Stimulated activated CD8-positive, alpha-beta memory T cell treated with anti-CD3 and anti-CD28 coated beads, Interleukin-12 subunit alpha, Interleukin-12 subunit beta, amount 100 ng/mL, for 1 hour (primary cell): Measurements from ENCODE around the gene GMEB2.
"Not testable (repeated sequence)": the region's sequence is repeated elsewhere in the genome, so short reads cannot be mapped to it uniquely, and the experiment has no call there.

Source experiments
- DNase-seq: peaks from one replicate; pipeline ENCODE4 v3.0.0-alpha.2; 2020; ENCODE audit warnings: low read depth

Gene GMEB2

DNA sequence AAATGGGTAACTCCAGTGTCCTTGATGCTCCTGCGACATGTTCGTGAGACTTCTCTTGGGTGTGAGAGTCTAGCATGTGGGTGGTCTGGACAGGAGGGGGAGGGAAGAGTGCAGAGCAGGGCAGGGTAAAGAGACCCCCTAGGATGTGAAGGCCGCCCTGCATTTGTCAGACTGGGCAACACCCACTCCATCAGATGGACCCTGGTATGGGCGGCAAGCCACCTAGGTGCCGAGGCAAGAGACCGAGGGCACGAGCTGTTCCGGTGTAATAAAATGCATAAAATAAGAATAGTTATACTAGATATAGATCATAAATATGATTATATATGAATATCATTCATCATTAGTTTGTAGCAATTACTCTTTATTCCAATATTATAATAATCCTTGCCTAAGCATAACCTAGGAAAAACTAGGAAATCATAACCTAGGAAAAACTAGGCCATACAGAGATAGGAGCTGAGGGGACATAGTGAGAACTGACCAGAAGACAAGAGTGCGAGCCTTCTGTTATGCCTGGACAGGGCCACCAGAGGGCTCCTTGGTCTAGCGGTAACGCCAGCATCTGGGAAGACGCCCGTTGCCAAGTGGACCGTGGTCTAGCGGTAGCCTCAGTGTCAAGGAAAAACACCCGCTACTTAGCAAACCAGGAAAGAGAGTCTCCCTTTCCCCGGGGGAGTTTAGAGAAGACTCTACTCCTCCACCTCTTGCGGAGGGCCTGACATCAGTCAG is 12.9 kb downstream of the GMEB2 start:
- not testable (repeated sequence) for DNase-seq

GRCh38 chr20:63612276-63612931 is 14.5 kb downstream of the GMEB2 start:
- no peak for DNase-seq

GRCh38 chr20:63611646-63612045 is 15.3 kb downstream of the GMEB2 start:
- no peak for DNase-seq

GRCh38 chr20:63610581-63611435 is 16.1 kb downstream of the GMEB2 start:
- DNase-seq, result no peak

DNA sequence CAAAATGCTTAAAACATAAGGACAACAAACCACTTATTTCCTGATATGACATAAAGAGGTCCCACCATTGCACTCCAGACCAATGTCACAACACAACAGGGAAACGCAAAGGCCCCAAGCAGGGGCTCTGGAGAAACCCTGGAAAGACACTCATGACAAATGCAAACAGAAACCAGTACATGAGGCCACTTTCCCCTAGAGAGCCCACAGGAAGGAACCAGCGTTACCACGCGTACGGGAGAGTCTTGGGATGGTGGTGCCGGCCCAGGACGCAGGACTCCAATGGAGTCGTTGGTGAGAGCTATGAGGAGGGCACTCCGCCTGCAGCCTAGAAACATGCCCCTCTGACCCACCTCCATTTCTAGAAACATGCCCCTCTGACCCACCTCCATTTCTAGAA is 20.2 kb downstream of the GMEB2 start:
- no peak for DNase-seq

DNA sequence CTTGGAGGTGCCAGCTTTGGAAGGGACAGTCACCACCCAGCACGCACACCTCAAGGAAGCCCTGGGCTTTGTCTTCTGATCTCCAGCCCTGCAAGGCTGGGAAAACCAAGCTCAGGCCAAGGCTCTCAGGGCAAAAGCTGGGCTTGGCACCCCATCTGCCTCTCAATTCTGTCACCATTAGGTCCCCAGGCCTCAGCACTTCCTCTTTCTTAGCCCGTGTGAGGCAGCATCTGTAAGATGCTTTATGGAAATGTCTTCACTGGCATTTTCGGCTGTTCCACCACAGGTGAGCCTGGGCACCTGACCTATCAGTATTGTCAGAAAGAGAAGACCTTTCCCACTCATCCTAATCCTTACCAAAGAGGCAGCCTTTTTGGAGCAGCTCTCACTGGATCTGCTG is 24.6 kb downstream of the GMEB2 start:
- DNase-seq, result no peak

- not testable (repeated sequence) for DNase-seq
Observed at GRCh38 chr20:63601679-63602078, 25.2 kb downstream of the GMEB2 start.

- DNase-seq, result no peak
Observed at GRCh38 chr20:63599396-63600050, 27.4 kb downstream of the GMEB2 start.

GRCh38 chr20:63598479-63599395 is 28.2 kb downstream of the GMEB2 start:
- DNase-seq, result no peak

GRCh38 chr20:63597651-63598478 is 29.0 kb downstream of the GMEB2 start:
- DNase-seq, result no peak

DNA sequence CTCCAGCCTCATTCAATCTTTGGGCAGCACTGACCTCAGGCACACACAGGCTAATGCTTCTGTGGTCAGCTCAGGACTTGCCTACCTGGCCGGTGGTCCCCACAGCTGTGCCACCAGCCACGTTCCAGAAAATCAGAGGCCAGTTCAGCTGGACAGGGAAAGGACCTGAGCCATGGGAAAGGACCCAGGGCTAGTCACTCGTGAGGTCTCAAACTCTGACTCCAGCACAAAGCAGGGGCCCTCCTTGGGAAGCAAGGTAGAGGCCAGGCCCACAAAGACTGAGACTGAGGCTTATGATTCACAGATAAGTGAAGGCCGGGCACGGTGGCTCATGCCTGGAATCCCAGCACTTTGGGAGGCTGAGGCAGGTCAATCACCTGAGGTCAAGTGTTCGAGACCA is 30.5 kb downstream of the GMEB2 start:
- DNase-seq, result no peak

DNA sequence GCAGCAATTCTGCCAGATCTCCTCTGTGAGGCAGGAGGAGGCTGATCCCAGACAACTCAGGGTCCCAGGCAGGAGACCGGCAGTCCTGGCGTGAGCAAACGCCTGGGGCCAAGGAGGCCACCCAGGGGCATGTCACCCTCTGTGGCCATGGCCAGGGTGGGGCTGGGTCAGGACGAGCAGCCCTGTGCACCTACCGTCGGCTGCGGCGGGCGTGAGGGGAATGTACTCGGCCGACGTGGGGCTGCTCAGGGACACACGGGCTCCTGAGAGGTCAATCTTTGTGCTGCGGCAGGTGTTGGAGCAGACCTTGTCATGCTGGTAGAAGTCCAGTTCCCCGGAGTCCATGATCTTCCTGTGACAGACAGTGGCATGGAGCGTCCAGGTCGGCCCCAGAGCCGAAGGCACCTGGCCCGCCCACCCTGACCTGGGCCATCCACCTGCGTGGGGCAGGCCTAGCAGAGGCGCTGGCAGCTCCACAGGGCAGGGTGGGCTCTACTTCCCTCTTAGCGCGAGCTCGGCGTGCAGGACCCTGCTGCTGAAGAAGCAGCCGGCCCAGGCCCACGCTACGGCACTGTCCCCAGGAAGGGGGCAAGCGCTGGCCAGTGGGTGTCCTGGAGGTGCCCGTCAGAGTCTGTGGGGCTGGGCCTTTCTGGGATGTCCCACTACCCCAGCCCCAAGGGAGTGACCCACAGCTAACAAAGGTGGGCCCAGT is 31.3 kb downstream of the GMEB2 start:
- DNase-seq, result no peak

GRCh38 chr20:63594043-63594561 is 32.8 kb downstream of the GMEB2 start:
- DNase-seq, result no peak

DNA sequence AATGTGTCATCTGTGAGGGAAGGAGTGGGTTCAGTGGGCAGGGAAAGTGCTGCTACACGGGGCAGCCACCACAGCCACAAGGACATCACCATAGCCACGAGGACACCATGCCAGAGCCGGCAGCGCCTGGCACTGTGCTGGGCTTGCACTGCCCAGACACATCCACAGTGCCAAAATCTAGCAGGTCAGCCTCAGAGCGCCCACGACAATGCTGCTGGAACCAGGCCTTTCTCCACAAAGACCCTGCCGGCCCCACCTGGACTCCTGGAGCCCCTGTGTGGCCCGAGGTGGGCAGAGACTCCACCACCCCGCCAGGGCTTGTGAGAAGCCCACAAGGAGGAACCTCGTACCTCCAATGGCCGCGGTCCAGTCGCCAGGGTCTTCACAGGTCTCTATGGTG is 34.2 kb downstream of the GMEB2 start:
- DNase-seq, result no peak

DNA sequence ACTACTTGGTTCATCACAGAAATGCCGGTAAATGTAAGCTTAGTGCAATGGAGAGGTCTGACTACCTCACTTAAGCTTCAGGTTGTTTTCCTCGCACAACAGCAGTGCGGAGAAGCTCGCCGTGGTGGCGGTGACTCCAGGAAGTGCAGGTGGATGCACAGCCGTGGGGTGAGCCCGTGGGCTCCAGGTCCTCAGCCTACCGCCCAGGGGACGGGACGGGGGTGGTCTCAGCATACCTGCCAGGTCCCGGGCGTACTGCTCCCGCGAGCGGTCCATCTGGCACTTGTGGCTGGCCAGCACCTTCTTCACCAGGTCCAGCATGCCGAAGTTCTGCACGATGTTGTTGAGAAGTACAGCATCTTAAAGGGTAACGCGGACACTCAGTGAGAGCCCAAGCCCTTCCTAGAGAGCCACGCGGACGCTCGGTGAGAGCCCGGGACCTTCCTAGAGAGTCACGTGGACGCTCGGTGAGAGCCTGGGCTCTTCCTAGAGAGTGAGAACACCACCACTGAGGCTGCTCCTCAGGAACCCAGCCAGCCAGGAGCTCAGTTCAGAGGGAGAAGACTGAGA is 35.0 kb downstream of the GMEB2 start:
- DNase-seq, result no peak

DNA sequence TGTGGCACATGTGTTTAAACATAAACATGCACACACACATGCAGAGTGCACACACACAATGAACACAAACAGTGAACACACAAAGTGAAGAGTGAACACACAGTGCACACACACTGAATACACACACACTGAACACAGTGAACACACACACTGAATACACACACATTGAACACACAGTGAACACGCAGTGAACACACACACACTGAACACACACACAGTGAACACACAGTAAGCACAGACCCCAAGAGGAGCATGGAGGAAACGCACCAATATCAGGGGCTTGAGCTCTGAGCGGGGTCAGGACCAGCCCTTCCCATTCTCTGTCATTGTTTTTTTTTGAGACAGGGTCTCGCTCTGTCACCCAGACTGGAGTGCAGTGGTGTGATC is 35.8 kb downstream of the GMEB2 start:
- no peak for DNase-seq

DNA sequence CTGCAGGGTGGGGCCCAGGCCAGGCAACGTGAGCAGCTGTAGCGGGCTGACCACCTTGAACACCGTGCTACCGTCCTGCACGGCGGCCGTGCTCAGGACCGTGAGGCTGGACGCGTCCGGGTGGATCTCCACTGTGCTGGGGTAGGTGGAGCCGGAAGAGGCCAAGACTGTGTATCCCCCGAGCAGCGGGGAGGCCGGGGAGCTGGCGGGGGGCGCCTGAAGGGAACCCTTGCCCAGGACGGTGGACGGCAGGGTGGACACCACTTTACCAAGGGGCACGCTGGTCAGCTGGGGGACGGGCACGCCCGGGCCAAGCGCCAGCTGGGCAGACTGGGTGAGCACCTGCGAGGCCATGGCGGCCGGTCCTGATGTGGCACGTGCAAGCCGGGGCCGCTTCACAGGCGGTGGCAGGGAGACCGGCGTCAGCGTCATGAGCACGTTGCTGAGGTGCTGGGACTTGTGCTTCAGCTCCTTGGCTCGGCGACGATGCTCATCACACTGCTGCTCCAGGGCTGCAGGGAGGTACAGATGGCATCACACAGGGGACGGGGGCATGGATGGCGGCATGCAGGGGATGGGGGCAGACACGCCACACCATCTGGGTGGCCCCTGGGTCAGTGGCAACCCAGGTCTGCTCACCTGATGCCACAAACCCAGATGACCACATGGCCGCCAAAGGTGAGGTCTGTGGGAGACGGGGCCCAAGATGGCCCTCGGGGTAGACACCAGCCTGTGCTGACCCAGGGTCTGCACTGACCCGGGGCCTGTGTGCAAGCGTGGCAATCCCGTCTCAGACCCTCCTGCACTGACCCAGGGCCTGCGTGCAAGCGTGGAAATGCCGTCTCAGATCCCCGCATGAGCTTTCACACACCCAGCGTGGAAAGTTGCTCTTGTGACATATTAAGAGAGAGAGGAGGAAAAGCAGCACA is 36.4 kb downstream of the GMEB2 start:
- DNase-seq, result no peak
